Chondrocyte (in vitro differentiated cells): Measurements from ENCODE around the gene NOXA1. TPM values are rescaled to one million over a fixed set of nuclear protein-coding genes. Genes with fewer than 3 reads are reported as not detected.

Experiments used
- DNase-seq: peaks from one replicate; pipeline ENCODE4 v3.0.0; 2021; ENCODE audit warnings: mixed read lengths, low spot score
- H3K27ac Mint-ChIP-seq: one replicate; pipeline ENCODE4 v1.8.0; 2021; ENCODE audit warnings: mild to moderate bottlenecking, moderate library complexity, mixed read lengths; ENCODE audit not compliant: unreplicated experiment
- H3K27me3 Mint-ChIP-seq: 2 replicates; pipeline ENCODE4 v1.8.0; 2021; ENCODE audit warnings: low read depth, mixed read lengths
- H3K36me3 Mint-ChIP-seq: 2 replicates; pipeline ENCODE4 v1.8.0; 2021; ENCODE audit warnings: low read depth, mixed read lengths
- H3K4me1 Mint-ChIP-seq: 2 replicates; pipeline ENCODE4 v1.8.0; 2021; ENCODE audit warnings: low read depth, mild to moderate bottlenecking, mixed read lengths
- H3K4me3 Mint-ChIP-seq: one replicate; pipeline ENCODE4 v1.8.0; 2021; ENCODE audit warnings: mild to moderate bottlenecking, moderate library complexity, mixed read lengths; ENCODE audit not compliant: unreplicated experiment
- H3K9me3 Mint-ChIP-seq: 2 replicates; pipeline ENCODE4 v1.8.0; 2021; ENCODE audit warnings: low read depth, mixed read lengths
- total RNA-seq: library from RNA; stranded (reverse); gene quantifications from 3 replicates; pipeline ENCODE4 v1.2.1, GENCODE V29; 2021
- TF ChIP-seq, protein P1 (sequence below): fragments of 200-600 bp; sonication (generic); IDR thresholded peaks from 2 replicates; pipeline ENCODE4 v1.5.0; 2021; ENCODE audit warnings: antibody characterized with exemption, mild to moderate bottlenecking, moderate library complexity

Gene NOXA1
- total RNA-seq, 1 donor from 2014 or later, result 2.0 TPM

DNA sequence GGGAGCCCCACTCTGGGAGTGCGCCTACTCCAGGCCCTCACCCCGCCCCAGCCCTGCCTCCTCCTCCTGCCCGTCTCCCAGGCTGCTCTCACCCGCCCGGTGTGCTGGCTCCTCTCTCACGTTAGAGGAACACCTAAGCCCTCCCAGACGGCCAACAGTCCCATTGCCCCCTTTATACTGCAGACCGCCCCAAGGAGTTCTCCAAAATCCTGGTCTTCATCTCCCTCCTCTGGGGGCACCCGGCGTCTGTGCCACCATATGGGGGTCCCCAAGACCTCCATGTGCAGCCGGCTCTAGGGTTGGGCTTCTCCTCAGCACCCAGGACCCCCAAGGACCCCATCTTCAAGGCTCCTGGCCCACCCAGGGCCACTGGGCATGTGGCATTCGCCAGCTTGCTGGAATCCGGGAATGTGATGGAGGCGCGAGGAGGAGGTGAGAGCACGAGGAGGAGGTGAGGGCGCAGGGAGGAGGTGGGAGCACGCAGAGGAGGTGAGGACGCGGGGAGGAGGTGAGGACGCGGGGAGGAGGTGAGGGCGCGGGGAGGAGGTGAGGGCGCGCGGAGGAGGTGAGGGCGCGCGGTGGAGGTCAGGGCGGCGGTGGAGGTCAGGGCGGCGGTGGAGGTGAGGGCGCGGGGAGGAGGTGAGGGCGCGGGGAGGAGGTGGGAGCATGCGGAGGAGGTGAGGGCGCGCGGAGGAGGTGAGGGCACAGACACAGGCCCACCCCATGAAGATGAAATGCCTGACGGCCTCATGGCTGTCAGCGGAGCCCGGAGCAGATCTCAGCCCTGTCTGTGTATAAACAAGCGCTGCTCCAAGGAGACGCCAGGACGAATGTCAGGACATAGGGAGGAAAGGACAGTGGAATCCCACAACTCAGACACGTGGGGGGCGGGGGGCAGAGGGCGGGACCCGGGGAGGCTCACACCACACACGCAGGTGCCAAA is 41.4 kb upstream of the NOXA1 start:
- H3K27me3 Mint-ChIP-seq, result no peaks in the 10 kb centered on the region
- no peak for DNase-seq
- H3K9me3 Mint-ChIP-seq, result no peaks in the 10 kb centered on the region
- H3K36me3 Mint-ChIP-seq, result peaks cover 1% of the 10 kb centered on the region
- no peaks in the 10 kb centered on the region for H3K4me1 Mint-ChIP-seq
- TF ChIP-seq, protein P1, sequence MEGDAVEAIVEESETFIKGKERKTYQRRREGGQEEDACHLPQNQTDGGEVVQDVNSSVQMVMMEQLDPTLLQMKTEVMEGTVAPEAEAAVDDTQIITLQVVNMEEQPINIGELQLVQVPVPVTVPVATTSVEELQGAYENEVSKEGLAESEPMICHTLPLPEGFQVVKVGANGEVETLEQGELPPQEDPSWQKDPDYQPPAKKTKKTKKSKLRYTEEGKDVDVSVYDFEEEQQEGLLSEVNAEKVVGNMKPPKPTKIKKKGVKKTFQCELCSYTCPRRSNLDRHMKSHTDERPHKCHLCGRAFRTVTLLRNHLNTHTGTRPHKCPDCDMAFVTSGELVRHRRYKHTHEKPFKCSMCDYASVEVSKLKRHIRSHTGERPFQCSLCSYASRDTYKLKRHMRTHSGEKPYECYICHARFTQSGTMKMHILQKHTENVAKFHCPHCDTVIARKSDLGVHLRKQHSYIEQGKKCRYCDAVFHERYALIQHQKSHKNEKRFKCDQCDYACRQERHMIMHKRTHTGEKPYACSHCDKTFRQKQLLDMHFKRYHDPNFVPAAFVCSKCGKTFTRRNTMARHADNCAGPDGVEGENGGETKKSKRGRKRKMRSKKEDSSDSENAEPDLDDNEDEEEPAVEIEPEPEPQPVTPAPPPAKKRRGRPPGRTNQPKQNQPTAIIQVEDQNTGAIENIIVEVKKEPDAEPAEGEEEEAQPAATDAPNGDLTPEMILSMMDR, result no peak
- no peak overlapping the region for H3K4me3 Mint-ChIP-seq
- peak overlapping the region; percentile 36 for H3K27ac Mint-ChIP-seq

DNA sequence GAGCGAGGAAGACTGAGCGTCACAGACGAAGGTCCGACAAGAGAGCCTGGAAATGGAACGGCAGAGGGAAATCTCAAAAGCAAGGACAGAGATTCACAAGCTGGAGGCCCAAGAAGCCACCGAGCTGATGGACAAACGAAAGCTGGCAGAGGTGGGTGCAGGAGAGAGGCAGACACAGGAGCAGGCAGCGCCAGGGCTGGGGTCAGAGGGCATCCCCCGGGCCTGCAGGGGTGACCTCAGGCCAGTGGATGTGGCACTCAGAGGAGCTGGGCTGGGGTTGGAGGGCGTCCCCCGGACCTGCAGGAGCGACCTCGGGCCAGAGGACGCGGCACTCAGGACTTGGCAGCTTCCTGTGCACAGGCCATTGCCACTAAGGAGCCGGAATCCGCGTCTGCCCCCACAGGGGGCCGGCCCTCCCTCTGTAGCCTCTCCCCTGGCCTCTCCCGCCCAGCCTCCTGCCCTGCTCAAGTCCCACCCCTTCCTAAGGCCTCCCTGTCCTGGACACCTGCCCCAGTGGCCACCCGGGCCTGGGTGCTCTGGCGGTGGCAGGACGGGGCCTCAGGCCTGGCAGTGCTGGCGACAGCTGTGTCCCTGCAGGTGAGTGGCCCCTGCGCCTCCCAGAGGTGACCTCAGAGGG is 40.6 kb upstream of the NOXA1 start:
- Mint-ChIP-seq H3K4me1 (no peaks in the 10 kb centered on the region), H3K27me3 (no peaks in the 10 kb centered on the region), H3K36me3 (peaks cover 1% of the 10 kb centered on the region), H3K4me3 (no peak overlapping the region), H3K27ac (no peak overlapping the region), H3K9me3 (no peaks in the 10 kb centered on the region)
- TF ChIP-seq, protein P1, result no peak
- DNase-seq, result peak; percentile 89

DNA sequence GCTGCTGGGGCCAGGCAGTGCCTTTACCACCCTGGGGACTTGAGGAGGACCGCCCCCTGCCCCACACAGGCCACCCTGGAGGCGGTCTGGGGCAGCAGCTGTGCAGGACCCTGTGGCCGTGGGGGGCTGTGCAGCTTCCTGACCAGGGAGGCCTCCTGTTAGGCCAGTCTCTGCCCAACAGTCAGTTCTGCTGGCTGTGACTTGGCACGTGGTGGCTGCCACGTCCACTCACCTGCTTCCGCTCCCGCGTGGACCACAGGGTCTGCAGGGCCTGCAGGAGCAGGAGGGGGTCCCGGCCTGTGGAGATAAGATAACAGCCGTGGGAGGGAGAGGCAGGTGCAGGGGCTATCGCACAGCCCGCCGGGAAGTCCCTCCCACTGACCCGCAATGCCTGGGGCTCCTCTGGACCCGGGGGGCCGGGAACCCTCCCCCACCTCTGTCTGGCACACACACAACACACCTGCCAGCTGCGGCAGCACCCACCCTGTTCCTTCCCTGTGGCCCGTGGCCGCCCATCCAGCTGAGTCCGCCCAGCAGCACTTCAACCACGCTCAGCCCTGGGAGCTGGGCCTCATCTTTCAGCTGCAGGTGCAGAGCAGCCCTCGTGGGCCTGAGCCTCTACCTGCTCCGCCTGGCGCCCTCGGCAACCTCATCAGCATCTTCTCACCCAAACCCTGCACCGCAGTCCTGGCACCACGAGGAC is 40.0 kb upstream of the NOXA1 start:
- no peak overlapping the region for H3K27ac Mint-ChIP-seq
- no peaks in the 10 kb centered on the region for H3K4me1 Mint-ChIP-seq
- TF ChIP-seq, protein P1, result no peak
- H3K36me3 Mint-ChIP-seq, result peaks cover 1% of the 10 kb centered on the region
- no peak overlapping the region for H3K4me3 Mint-ChIP-seq
- DNase-seq, result peak; percentile 92
- H3K27me3 Mint-ChIP-seq, result no peaks in the 10 kb centered on the region
- no peaks in the 10 kb centered on the region for H3K9me3 Mint-ChIP-seq

DNA sequence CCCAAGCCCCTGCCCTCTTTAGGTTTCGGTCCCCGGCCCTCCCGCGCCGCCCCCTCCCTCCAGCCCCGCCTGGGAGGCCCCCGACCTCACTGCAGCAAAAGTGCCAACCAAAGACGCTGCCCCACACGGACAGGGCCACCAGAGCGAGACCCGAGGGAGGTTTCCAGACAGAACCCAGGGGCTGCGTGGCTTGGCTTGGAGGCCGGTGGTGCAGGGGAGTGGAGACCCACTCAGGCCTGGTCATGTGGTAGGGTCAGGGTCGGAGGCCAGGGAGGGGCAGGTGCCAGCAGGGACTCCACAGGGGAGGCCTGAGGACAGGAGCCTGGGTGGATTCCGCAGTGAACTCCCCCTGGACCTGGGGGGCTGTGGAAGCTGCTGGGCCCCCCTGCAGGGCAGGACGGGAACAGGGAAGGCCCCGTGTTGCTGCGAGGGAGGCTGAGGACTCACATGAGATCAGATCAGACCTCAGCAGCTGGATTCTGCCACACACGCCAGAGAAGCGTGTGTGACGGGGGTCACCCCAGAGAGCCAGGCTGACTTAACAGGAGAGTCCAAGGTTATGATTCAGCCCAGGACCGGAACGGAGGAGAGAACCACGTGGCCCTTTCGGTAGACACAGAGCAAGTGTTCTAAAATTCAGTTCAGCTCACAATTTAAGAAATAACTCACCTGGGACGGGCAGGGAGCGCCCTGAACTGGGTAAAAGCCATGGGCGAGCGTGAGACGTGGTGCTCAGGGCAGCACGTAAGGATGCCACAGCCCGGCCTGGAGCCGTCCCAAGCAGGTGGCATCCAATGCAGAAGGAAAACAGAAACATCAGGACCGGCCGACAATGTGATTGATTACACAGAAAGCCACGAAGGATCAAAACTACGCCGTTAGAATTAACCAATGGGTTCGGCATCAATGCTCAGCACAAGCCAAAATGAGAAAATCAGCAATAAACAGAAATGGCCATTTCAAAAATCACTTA is 39.1 kb upstream of the NOXA1 start:
- Mint-ChIP-seq H3K36me3 (peaks cover 1% of the 10 kb centered on the region), H3K27ac (no peak overlapping the region), H3K27me3 (no peaks in the 10 kb centered on the region), H3K4me1 (no peaks in the 10 kb centered on the region), H3K4me3 (no peak overlapping the region), H3K9me3 (no peaks in the 10 kb centered on the region)
- DNase-seq, result no peak
- TF ChIP-seq, protein P1, result no peak
